Osteocyte (in vitro differentiated cells): ENCODE results near the gene MYO10. TPM values are rescaled to one million over a fixed set of nuclear protein-coding genes. Genes with fewer than 3 reads are reported as not detected.

Source experiments
- DNase-seq: peaks from one replicate; pipeline ENCODE4 v3.0.0; 2021; ENCODE audit warnings: mixed read lengths; ENCODE audit not compliant: unreplicated experiment; ENCODE audit errors: extremely low spot score
- H3K27ac Mint-ChIP-seq: one replicate; pipeline ENCODE4 v1.8.0; 2021; ENCODE audit warnings: mild to moderate bottlenecking, mixed read lengths; ENCODE audit not compliant: unreplicated experiment
- H3K27me3 Mint-ChIP-seq: one replicate; pipeline ENCODE4 v1.8.0; 2021; ENCODE audit warnings: mixed read lengths; ENCODE audit not compliant: unreplicated experiment
- H3K36me3 Mint-ChIP-seq: one replicate; pipeline ENCODE4 v1.8.0; 2021; ENCODE audit warnings: mixed read lengths; ENCODE audit not compliant: unreplicated experiment
- H3K4me1 Mint-ChIP-seq: one replicate; pipeline ENCODE4 v1.8.0; 2021; ENCODE audit warnings: mixed read lengths; ENCODE audit not compliant: unreplicated experiment
- H3K4me3 Mint-ChIP-seq: one replicate; pipeline ENCODE4 v1.8.0; 2021; ENCODE audit warnings: mild to moderate bottlenecking, moderate library complexity, mixed read lengths; ENCODE audit not compliant: unreplicated experiment
- H3K9me3 Mint-ChIP-seq: one replicate; pipeline ENCODE4 v1.8.0; 2021; ENCODE audit warnings: mixed read lengths; ENCODE audit not compliant: unreplicated experiment
- CTCF ChIP-seq: fragments of 200-600 bp; sonication (generic); IDR thresholded peaks from 2 replicates; pipeline ENCODE4 v1.5.0; 2021; ENCODE audit warnings: antibody characterized with exemption, mild to moderate bottlenecking, moderate library complexity
- total RNA-seq: library from RNA; stranded (reverse); gene quantifications from 2 replicates; pipeline ENCODE4 v1.2.1, GENCODE V29; 2021

Gene MYO10
- total RNA-seq, 1 donor from 2014 or later, result 87.8 TPM

DNA sequence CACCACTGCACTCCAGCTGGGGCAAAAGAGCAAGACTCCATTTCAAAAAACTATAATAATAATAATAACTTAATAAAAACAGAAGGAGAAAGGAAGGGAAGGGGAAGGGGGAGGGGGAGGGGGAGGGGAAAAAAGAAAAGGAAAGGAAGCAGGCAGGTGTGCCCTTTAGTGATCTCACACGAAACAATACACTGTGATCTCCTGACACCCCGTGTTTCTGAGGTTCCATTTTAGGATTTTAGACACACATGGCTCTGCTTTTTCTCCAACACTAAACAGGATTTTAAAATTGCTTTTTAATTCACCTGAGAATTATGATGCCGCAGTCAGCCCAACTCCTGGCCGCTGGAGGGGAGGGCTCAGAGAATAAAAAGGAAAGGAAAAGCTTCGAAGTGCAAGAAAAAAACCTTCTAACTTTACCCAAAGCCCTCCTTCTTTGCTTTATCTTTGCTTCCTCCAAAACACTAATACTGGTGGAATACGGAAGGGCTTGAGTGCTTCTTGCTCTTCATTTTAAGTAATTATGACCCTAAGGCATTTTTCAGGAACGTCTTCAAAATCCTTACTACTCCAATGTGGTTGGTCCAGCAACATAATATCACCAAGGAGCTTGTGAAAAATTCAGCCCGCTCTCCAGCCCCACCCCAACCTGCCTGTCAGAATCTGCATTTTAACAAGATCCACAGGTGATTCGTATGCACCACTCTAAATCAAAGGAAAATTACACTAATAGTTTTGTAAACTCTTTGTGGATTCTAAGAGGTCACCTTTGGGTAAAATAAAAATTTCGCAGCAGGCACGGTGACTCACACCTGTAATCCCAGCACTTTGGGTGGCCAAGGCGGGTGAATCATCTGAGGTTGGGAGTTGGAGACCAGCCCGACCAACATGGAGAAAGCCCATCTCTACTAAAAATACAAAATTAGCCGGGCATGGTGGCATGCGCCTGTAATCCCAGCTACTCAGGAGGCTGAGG is 66.0 kb downstream of the MYO10 start:
- Mint-ChIP-seq H3K27ac (no peak overlapping the region), H3K9me3 (peaks cover 5% of the 10 kb centered on the region), H3K27me3 (no peaks in the 10 kb centered on the region), H3K36me3 (peaks cover 31% of the 10 kb centered on the region), H3K4me1 (peaks cover 77% of the 10 kb centered on the region), H3K4me3 (no peak overlapping the region)
- no peak for TF ChIP-seq CTCF
- DNase-seq, result no peak

DNA sequence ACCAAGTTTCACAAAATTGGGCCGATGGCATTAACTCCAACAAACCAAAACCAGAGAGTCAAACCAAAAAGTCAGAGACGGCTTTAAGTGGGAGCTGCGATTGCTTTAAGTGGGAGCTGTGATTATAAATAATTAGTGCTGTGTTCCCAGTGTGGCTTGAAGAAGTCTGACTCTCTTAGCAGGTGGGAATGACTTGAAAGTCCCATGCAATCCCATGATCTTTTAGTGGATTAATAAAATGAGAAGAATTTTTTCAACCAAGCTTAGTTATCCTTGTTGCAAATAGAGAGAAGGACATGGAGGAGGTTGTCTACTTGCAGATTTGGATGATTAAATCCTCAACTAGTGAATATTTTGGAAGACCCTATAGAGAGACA is 68.5 kb downstream of the MYO10 start:
- peaks cover 16% of the 10 kb centered on the region for H3K36me3 Mint-ChIP-seq
- peaks cover 92% of the 10 kb centered on the region for H3K4me1 Mint-ChIP-seq
- no peak overlapping the region for H3K4me3 Mint-ChIP-seq
- no peak for TF ChIP-seq CTCF
- no peaks in the 10 kb centered on the region for H3K9me3 Mint-ChIP-seq
- peak overlapping the region; percentile 93 for H3K27ac Mint-ChIP-seq
- no peak for DNase-seq
- H3K27me3 Mint-ChIP-seq, result no peaks in the 10 kb centered on the region

DNA sequence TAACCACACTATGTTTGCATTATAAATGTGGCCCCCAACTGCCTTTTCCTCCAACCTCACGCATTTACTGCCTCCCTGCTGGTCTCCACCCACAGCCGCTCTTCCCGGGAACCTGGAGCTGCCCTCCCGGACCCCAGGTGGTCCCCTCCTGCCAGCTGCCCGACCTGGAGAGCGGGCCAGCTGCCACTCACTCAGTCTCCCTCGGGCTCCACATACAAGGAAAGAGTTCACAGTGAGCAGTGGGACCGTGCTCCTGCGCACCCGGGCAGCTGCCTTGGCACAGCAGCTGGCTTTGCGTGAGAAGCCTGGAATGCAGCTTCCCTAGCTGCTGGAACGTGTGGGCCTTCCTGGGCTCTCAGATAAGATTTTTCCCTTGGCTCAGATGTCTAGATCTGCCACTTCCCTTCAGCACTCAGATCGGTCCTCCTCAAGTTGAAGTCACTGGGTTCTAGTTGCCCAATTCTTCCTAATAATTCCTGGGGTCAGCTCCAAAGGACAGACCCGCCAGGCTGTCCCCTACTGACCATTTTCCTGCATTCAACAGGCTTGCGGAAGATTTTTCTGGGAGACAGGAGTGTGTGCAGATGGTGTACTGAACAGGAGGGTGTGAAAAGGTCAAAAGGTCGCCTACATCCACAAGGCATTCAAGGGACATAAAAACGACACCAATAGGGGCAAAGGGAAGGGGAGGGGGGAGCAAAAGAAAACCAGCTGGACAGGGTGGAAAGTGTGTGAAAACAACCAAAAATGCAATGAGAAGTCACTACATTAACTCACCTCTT is 69.1 kb downstream of the MYO10 start:
- DNase-seq, result peak; percentile 92
- no peaks in the 10 kb centered on the region for H3K9me3 Mint-ChIP-seq

GRCh38 chr5:16866273-16866672 is 69.8 kb downstream of the MYO10 start:
- no peaks in the 10 kb centered on the region for H3K27me3 Mint-ChIP-seq
- no peak for TF ChIP-seq CTCF
- no peak for DNase-seq
- peak overlapping the region; percentile 93 for H3K27ac Mint-ChIP-seq
- no peaks in the 10 kb centered on the region for H3K9me3 Mint-ChIP-seq
- peaks cover 6% of the 10 kb centered on the region for H3K36me3 Mint-ChIP-seq
- H3K4me1 Mint-ChIP-seq, result peaks cover 89% of the 10 kb centered on the region
- no peak overlapping the region for H3K4me3 Mint-ChIP-seq

More for the DNA sequence above, 69.1 kb downstream of the MYO10 start:
- Mint-ChIP-seq H3K4me3 (peak overlapping the region; percentile 48), H3K27ac (peak overlapping the region; percentile 93), H3K27me3 (no peaks in the 10 kb centered on the region), H3K36me3 (peaks cover 12% of the 10 kb centered on the region), H3K4me1 (peaks cover 89% of the 10 kb centered on the region)
- no peak for TF ChIP-seq CTCF

DNA sequence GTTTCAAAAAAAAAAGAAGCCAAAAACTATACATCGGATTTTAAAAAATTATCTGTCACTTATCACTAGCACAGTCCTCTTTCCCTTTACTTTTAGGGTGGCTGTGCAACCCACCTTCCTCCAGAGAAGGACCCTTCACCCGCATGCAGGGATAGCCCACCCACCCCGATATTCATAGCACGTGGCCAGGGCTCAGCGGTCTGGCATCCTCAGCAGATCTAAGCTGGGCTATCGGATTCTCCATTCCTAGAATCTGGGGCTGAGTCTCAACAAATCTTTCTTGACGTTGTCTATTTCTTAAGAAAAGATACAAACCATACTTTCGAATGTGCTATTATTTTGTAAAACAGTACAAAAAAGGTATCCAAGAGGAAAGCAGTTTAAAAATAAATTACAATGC is 70.9 kb downstream of the MYO10 start:
- Mint-ChIP-seq H3K36me3 (peaks cover 4% of the 10 kb centered on the region), H3K27me3 (no peaks in the 10 kb centered on the region), H3K4me1 (peaks cover 84% of the 10 kb centered on the region), H3K9me3 (no peaks in the 10 kb centered on the region), H3K4me3 (peak overlapping the region; percentile 19), H3K27ac (peak overlapping the region; percentile 92)
- TF ChIP-seq CTCF, result no peak
- DNase-seq, result no peak
